Cardiac septum (tissue), 1 donor: ENCODE results near the gene ZNF440. TPM values are rescaled to one million over a fixed set of nuclear protein-coding genes. Genes with fewer than 3 reads are reported as not detected.
A peak's percentile ranks its signal among the peaks of the same experiment; 100 is the strongest.
"Not testable (repeated sequence)": the region's sequence is repeated elsewhere in the genome, so short reads cannot be mapped to it uniquely, and the experiment has no call there.

Experiments
- DNase-seq: peaks from one replicate; pipeline ENCODE4 v3.0.0-alpha.2; 2020; ENCODE audit warnings: low spot score
- intact Hi-C: fragments of 100-400 bp; cut with DNase I; formaldehyde crosslinking; loops from one replicate; pipeline ENCODE4 v1.14.0; 2022
- total RNA-seq: library from RNA; stranded (reverse); fragmentation: NEBNext Ultra II Directional; extraction: Animal tissue kit (Norgen Biotek cat#: 25700); gene quantifications from one replicate; pipeline ENCODE4 v1.2.1, GENCODE V29; 2021
- donor health status: DM: no; HTN: no; CAD: no.

The ZNF440 gene
- total RNA-seq, 1 donor from 2014 or later: 5.4 TPM

DNA sequence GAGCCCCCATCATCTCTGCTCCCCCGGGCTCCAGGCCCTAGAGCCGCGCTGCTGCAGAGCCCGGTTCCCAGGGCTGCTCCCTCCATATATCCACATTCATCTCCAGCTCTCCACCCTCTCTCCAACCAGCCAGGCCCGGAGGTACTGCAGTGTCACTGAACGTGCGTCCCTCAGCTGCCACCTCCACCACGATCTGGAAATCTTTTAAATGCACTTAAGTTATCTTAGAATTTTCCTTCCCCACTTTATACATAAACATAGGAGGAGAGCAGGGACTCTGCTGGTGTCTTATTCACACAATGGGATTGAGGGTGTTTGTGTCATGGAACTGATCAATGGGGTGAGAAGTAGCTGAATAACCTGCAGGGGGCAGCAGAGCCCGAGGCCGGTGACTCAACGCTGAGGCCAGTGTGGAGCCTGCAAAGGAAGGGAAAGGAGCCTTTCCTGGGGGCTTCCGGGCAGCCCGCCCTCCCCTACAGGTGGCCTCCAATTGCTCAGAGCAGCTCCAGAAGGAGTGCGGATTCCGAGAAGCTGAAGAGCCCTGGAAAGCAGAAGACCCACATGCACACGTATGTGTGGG, 65.7 kb downstream of the ZNF440 start:
- intact Hi-C loops: loop anchor here (5.0 kb wide), 2 partner anchors 82 to 263 kb away; partner anchors contain the start of genes ZNF20 and ZNF491
- DNase-seq: not testable (repeated sequence)

DNA sequence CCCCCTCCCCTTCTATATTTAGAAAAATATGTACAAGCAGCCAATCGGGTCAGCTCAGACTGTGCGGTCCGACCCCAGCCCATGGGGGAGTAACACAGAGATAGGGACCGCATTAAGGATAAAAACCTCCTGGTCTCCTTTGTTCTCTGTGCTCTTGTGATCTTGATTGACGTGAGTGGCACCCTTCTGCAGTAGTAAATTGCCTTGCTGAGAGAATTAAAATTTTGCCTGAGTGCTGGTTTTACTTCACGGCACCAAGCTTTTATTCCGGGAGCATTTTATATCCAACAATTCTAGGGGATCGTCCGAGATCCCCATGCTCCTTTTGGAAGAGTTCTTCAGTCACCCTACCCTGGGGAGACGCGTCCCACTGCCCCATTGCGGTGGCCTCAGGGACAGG, 66.5 kb downstream of the ZNF440 start:
- intact Hi-C loops: loop anchor here (5.0 kb wide), 2 partner anchors 83 to 262 kb away; partner anchors contain the start of genes ZNF20 and ZNF491

DNA sequence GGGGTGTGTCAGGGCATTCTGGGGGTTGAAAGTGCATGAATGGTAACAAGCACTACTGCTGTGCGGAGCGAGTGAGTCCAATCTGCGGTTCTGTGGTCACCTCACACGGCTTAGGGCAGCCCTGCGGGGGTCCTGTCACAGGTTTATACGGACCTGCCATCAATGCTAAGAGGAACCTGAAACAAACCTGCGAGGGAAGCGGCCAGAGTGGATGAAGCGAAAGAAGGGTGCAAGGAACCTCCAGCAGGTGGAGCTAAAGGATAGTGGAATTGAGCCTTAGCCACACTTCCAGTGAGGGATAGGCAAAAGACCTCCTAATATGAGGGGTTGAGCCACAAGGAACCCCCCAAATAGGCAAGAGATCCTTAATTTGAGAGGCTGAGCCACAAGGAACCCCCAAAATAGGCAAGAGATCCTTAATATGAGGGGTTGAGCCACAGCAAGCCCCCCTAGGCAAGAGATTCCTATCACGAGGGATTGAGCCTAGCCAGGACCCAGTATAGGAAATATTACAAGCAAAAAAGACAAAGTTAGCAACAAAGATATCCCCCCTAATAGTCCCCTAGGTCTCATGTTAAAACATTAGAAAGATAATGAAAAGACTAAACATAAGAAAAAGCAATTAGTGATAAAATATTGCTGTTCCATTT, 67.2 kb downstream of the ZNF440 start:
- intact Hi-C loops: loop anchor here (5.0 kb wide), 2 partner anchors 84 to 261 kb away; partner anchors contain the start of genes ZNF20 and ZNF491

More for the DNA sequence above, 66.5 kb downstream of the ZNF440 start:
- no peak for DNase-seq

GRCh38 chr19:11882606-11883005, 68.5 kb downstream of the ZNF440 start:
- no peak for DNase-seq
- intact Hi-C loops: loop anchor here (2.0 to 5.0 kb wide), 3 partner anchors 85 to 260 kb away; partner anchors contain the start of genes ZNF20 and ZNF491

More for the DNA sequence above, 67.2 kb downstream of the ZNF440 start:
- DNase-seq: peak; percentile 75

Other genes starting within 250 kb of the ZNF440 start
- gene ACP5, start 236.6 kb upstream of the ZNF440 start, total RNA-seq: 1.5 TPM
- 6.4 TPM for gene ZNF627, start 216.8 kb upstream of the ZNF440 start, total RNA-seq
- gene ZNF823, start 75.3 kb upstream of the ZNF440 start, total RNA-seq: 2.3 TPM
- 5.8 TPM for gene ZNF441, start 47.3 kb upstream of the ZNF440 start, total RNA-seq
- gene ZNF491, start 15.8 kb upstream of the ZNF440 start, total RNA-seq: 1.8 TPM
- 5.0 TPM for gene ZNF439, start 34.5 kb downstream of the ZNF440 start, total RNA-seq
- 2.7 TPM for gene ZNF69, start 73.5 kb downstream of the ZNF440 start, total RNA-seq
- gene ZNF700, start 110.8 kb downstream of the ZNF440 start, total RNA-seq: 5.1 TPM
- 3.1 TPM for gene ZNF763, start 150.8 kb downstream of the ZNF440 start, total RNA-seq
- gene ZNF433, start 221.4 kb downstream of the ZNF440 start, total RNA-seq: 4.3 TPM
- not detected for gene ZNF878, start 238.7 kb downstream of the ZNF440 start, total RNA-seq